Cardiac muscle cell (in vitro differentiated cells and primary cell): ENCODE measurements around the gene EP400. TPM values are rescaled to one million over a fixed set of nuclear protein-coding genes. Genes with fewer than 3 reads are reported as not detected.

ENCODE experiments used
- DNase-seq, 2 donors: peaks; one replicate each; pipeline versions ENCODE4 v3.0.0 to v3.0.0-alpha.2; 2010 to 2017; ENCODE audit warnings: low read depth in 1 of 2, low spot score in 1 of 2
- H3K27ac ChIP-seq: fragments of 200-600 bp; sonication (generic); 2 replicates; pipeline ENCODE4 v1.5.1; 2016
- H3K27me3 ChIP-seq: fragments of 200-600 bp; sonication (generic); 2 replicates; pipeline ENCODE4 v1.6.0; 2016; ENCODE audit warnings: control low read depth
- H3K36me3 ChIP-seq: fragments of 200-600 bp; sonication (generic); 2 replicates; pipeline ENCODE4 v1.5.1; 2016; ENCODE audit warnings: control low read depth
- H3K4me1 ChIP-seq: fragments of 200-600 bp; sonication (generic); 2 replicates; pipeline ENCODE4 v1.8.1; 2017; ENCODE audit warnings: low read depth, mild to moderate bottlenecking, mixed run types
- H3K4me3 ChIP-seq: fragments of 200-600 bp; sonication (generic); 2 replicates; pipeline ENCODE4 v1.5.1; 2016; ENCODE audit warnings: mild to moderate bottlenecking
- H3K9me3 ChIP-seq: fragments of 200-600 bp; sonication (generic); 2 replicates; pipeline ENCODE4 v1.5.1; 2017; ENCODE audit warnings: low read depth, mild to moderate bottlenecking, control low read depth
- CTCF ChIP-seq: IDR thresholded peaks from 2 replicates; pipeline ENCODE4 v1.5.1; 2012; ENCODE audit warnings: low read depth, mild to moderate bottlenecking, low read length
- polyA plus RNA-seq: library from polyadenylated mRNA; unstranded; fragments of >200 nt; fragmentation: Nextera tagmentation; extraction: Ambion mirVana; gene quantifications from 2 replicates; pipeline ENCODE4 v1.2.1, GENCODE V29; 2016
- total RNA-seq: library from RNA; depleted of rRNA; stranded (reverse); fragments of >200 nt; gene quantifications from 2 replicates; pipeline ENCODE4 v1.2.3, GENCODE V29; 2016

Gene EP400
- total RNA-seq (13.2 and 28.4 TPM in 2 replicates), polyA plus RNA-seq (14.6 and 15.8 TPM in 2 replicates)

GRCh38 chr12:131949431-131950181, at the start of gene EP400:
EP400 (plus strand) TSS chr12:131949942; CDS start chr12:131960620, 10,678 bp downstream.
- Histone ChIP-seq H3K4me1 (no peaks in the 10 kb centered on the region), H3K4me3 (peak within 1 kb of the TSS; percentile 82), H3K27ac (peak within 1 kb of the TSS; percentile 82), H3K27me3 (no peaks in the 10 kb centered on the region), H3K36me3 (no peaks in the 10 kb centered on the region), H3K9me3 (no peaks in the 10 kb centered on the region)
- DNase-seq: peak; percentile 97 to 99
- peak; percentile 37 for TF ChIP-seq CTCF

- no peaks in the 10 kb centered on the region for H3K36me3 ChIP-seq
- H3K27ac ChIP-seq: no peak overlapping the region
- no peak for DNase-seq
- H3K27me3 ChIP-seq: no peaks in the 10 kb centered on the region
- H3K4me3 ChIP-seq: no peak overlapping the region
- no peaks in the 10 kb centered on the region for H3K9me3 ChIP-seq
- TF ChIP-seq CTCF: no peak
- peaks cover 11% of the 10 kb centered on the region for H3K4me1 ChIP-seq
These were observed 49.3 kb upstream of the EP400 start for GRCh38 chr12:131900397-131900796.

- Histone ChIP-seq H3K36me3 (no peaks in the 10 kb centered on the region), H3K4me1 (peaks cover under 1% of the 10 kb centered on the region), H3K4me3 (no peak overlapping the region), H3K27ac (no peak overlapping the region), H3K27me3 (no peaks in the 10 kb centered on the region), H3K9me3 (no peaks in the 10 kb centered on the region)
- DNase-seq: no peak
- no peak for TF ChIP-seq CTCF
These were observed 48.1 kb upstream of the EP400 start for GRCh38 chr12:131901431-131902331.

- no peak for DNase-seq
- Histone ChIP-seq H3K4me3 (no peak overlapping the region), H3K4me1 (no peaks in the 10 kb centered on the region), H3K27me3 (no peaks in the 10 kb centered on the region), H3K36me3 (no peaks in the 10 kb centered on the region), H3K27ac (no peak overlapping the region), H3K9me3 (no peaks in the 10 kb centered on the region)
- TF ChIP-seq CTCF: no peak
These were observed 47.2 kb upstream of the EP400 start for GRCh38 chr12:131902332-131903241.
